IPS-NIHi7 (cell line): ENCODE measurements around the gene OGFOD3.

Experiments
- DNase-seq: peaks from one replicate; pipeline ENCODE4 v3.0.0; 2012; ENCODE audit warnings: mixed read lengths; ENCODE audit errors: extremely low spot score

OGFOD3 gene

DNA sequence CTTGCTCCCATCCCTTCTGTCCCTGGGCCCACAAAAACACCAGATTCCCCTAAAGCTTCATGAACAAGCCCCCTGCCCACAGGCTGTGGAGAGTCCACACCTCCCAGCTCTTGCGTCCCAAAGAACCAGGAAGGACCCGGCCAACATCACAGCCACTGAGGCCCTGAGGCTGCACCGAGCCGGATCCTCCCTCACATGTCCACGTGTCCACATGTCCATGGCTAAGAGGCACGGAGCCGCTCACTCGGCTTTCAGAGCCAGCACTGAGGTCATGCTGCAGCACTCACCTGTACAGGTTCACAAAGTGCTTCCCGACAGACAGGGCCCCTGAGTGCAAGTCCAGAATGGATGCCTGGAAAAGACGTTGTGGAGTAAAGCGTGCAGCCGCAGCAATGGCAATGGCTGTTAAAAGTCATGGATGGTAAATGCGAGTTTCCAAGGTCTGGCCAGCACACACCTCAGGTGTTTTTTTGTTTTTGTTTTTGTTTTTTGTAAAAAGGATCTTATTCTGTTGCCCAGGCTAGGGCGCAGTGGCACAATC, 12.2 kb downstream of the OGFOD3 start:
- DNase-seq: no peak

DNA sequence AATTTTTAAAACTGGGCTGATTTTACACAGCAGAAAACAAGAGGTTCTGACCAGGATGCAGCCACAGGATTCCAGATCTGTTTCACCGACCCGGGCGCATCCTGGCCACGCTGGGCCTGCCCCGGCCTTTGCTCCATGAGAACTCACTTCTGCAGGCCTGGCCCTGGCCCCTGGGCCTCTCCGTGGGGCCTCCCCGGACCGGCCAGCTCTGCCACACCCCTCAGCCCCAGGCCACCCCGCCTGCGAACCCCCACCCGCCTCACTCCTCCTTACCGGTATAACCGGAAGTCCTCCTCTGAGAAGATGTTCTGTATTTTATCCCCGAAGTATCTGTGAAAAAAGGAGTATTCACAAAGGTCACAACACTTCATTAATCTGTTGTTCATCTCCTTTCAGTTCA, 13.3 kb downstream of the OGFOD3 start:
- DNase-seq: no peak

DNA sequence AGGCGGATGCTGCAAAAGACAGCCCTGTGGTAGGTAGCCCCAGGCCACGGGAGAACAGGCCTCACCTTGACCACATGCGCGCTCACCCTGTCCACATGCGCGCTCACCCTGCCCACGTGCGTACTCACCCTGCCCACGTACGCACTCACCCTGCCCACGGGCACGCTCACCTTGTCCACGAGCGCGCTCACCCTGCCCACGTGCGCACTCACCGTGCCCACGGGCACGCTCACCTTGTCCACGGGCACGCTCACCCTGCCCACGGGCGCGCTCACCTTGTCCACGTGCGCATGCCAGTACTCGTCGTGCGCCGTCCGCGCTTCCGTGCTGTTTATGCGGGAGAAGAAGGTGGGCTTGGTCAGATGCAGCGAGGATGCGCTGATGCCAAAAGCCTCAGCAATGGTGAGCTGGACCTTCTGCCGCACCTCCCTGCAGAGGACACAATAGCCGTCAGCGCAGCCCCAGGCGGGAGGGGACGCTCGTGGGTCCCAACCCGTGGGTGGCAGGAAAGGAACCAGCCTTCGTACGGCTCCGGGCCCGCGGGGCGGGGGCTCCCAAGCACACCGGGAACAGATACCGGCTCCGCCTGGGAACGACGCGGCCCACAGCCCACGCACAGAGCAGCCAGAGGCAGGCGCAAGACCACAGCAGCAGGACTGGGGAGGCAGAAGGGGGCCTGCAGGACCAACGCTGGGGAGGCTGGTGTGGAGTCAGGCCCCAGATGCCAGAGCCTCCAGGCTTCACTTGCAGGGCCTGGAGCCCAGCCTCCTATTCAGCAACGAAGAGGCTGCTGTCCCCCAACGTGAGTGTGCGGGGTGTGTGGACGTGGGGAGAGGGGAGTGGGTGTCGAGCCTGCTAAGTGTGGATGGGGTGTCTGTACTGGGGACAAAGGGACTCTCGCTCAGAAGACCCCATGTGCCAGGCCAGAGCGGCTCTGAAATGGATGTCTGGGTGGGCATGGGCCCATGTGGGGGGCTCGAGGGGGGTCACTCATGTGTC, 14.4 kb downstream of the OGFOD3 start:
- DNase-seq: no peak

DNA sequence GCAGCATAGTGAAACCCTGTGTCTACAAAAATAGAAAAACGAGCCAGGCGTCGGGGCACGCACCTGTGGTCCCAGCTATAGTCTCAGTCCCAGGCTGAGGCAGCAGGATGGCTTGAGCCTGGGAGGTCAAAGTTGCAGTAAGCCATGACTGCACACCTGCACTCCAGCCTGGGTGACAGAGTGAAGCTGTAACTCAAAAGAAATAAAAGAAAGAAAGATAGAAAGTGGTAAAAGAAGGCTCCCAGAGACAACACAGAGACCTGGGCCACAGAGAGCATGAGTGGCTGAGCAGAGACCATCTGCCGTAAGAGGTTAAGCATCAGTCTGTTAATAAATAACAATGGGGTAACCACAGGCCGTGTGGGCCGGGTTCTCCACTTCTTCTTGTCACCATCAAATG, 15.5 kb downstream of the OGFOD3 start:
- no peak for DNase-seq

DNA sequence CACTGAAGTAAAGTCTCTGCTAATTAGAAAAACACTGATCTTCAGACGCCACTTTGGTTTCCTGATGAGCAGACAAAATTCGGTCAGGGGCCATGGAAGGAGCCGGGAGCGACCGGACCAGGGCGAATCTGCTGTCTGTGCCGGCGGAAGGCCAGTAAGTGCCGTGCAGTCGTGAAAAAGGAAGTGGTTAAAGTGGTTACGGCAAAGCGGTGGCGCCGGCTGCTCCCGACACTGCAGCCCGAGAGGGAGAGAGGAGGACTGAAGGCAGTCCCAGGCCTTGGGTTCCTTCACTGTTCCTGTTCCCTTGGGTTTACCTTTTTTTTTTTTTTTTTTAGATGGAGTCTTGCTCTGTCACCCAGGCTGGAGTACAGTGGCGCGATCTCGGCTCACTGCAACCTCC, 17.6 kb downstream of the OGFOD3 start:
- DNase-seq: no peak

DNA sequence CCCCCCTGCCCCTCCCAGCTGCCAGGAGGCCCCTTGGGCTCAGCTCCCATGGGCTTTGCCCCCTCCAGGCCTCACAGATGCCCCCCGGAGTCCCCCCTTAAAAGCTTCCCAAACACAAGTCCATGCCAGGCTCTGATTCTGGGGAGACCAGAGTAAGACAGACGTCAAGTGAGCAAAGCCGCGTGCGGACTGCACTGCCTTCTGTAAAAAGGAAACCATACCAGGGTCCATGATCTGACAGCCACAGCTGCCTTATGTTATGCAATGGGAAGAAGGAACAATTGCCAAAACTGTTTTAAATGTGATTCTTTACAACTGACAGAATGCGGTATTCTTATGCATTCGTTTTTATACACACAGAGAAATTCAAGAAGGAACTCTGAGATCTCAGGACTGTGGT, 18.2 kb downstream of the OGFOD3 start:
- DNase-seq: no peak

DNA sequence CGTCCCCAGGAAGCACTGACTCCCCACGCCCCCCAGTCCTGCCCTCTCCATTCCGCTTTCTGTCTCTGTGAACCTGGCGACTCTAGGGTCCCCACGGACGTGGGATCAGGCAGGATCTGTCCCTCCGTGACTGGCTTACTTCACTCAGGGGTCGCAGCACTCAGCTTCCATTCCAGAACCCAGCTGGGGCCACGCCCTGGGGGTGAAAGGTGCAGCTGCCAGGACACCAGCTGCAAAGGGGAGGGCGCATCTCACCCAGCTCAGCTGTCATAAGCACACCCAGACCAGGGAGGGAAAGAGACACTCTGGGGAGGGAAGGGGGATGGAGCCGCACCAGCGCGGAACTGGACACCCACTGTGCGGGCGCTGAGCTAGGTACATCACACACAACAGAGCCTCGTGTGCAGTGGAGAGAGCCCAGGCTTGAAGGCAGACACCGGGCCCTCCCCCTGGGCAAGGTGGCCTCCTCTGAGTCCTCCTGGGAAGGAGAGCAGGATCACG, 18.7 kb downstream of the OGFOD3 start:
- DNase-seq: no peak

DNA sequence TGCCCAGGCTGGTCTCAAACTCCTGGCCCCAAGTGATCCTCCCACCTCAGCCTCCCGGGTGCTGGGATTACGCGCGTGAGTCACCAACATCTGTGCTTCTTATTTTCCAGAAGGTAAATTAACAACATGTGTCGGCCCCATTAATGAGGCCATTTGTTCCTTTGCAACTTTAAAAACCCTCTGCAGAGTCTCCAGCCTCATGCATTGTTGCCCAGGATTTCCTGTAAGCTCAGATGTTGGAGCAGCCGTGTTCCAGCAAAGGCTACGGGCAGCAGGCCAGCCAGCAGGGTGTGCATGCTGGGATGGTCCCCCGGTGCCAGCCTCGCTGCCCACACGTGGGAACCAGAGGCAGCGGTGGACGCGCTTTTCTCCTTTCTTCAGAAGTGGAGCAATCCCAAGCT, 19.3 kb downstream of the OGFOD3 start:
- no peak for DNase-seq

DNA sequence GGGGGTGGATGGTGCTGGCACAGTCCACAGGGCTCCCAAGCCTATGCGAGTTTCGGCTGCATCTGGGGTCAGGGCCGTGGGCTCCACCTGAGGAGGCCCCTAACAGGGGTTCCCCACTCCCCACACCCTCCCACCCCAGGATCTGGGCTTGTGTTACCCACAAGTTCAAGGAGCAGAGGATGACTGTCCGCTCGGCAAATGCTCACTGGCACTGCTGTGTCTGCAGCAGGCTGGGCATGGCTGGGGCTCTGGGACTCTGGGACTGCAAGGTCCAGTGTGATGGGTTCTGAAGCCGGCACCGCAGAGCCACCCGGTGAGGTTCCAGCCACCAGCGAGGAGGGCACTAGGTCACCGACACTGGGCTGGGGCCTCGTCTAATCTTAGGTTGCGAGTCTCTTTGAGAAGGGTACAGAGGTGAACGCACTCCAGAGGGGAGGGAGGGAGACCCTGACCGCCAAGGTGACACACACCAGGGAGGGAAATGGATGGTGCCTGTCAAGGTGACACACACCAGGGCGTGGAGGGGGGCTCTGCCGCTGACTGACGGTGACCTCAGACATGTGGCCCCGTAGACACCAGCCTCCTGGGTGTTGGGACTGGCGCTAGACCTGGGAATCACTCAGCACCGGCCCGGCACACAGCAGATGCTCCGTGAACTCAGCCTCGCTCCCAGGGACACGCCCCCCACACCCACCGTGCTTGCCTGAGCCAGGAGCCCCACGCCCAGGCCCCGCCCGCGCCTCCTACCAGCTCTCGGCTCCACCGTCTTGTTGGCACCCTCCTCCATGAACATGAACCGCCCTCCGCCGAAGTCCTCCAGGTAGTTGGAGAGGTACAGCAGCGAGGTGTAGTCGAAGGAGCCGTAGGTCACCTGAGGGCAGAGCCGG, 20.7 kb downstream of the OGFOD3 start:
- DNase-seq: no peak

DNA sequence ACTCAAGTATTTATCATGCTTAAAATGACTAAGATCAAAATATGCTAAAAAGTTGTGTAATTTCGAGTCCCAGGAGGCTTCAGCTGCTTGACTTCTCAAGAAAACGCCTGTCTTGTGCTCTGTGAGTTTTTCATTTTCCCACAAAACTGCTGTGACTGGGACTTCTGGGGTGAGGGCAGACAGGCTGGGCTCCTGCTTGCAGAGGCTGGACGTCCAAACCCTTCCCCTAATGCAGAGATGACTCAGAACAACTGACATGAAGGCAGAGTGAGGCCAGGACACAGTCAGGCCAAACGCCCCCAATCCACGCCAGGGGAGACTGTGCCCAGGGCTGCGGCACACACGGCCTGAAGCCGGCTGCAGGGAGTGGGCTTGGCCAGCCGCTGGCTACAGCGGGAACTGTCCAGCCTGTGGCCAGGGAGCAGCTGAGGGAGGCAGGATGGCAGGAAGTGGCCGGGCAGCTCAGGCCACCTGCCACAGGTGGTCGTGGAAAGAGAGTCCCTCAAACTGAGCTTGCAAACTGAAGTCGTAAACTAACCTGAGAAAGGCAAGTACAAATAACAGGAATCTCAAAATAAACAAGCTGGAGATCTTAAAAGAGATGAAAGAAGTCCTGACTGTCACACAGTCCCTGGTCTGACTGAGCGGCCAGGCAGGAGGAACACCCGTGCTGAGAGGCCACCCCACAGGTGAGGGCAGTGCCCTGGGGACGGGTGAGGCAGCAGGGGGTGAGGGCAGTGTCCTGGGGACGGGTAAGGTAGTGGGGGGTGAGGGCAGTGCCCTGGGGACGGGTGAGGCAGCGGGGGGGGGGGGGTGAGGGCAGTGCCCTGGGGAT, 21.6 kb downstream of the OGFOD3 start:
- no peak for DNase-seq

DNA sequence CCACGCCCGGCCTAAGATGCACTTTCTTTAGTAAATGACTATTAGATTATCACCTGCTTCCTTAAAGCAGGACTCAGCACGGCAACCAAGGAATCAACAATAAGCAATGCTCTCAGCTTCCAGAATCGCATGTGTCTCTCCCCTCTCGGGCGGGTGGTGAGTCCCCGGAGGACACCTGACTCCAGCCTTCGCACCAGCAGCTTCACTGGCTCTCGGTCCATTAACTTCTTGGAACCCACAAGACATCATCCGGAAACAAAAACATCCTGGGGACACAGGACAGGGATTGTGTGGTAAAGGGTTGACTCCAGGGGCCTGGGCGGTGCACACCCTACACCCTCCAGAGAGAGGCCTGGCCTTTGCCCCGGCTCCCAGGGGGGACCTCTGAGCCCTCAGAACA, 24.1 kb downstream of the OGFOD3 start:
- DNase-seq: no peak

DNA sequence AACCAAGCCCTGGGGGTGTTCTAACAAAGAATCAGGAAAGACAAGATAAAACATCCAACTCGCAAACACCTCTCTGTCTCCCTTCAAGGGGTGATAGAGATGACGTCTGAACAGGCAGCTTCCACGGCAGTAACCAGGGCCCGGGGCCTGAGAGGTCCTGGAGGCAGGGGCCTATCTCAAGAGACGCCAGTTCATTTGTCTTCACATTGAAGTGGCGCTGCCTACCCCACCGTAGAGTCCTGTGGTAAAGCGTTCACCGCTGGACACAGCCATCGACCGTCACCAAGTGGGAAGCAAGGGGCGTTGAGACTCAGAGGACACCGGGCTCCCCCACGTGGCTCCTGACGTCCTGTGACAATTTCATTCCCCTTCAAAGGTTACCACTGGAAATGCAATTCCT, 25.4 kb downstream of the OGFOD3 start:
- DNase-seq: no peak

DNA sequence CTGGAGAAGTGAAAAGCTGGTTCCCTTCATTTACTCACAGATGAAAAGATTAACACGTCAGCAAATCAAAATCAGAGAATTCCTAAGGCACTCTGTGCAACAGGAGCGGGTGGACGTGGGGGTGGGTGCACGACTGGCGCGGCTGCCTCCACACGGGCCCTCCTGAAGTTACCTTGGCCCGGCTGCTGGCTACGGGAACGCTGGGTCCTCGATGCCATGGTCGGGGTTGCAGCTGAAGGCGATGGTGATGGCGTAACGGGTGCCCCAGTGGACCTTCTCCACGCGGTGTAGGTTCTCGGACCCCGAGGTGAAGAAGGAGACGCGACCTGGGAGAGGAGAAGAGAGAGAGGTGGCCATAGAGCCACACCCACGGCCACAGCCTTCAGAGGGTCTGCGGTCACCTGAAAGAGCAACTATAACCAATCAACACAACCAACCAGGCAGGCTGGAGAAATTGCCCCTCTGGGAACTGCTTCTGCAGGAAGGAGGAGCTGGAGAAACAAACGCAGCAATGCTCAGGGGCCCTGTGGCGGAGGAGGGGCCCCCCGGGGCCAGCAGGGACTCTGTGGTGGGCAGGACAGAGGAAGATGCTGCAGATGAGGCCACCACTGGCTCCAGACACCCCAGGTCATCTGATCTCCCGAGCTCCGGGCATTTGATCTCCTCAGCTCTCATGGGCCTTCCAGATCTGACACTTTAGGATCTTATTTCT, 26.0 kb downstream of the OGFOD3 start:
- DNase-seq: no peak

DNA sequence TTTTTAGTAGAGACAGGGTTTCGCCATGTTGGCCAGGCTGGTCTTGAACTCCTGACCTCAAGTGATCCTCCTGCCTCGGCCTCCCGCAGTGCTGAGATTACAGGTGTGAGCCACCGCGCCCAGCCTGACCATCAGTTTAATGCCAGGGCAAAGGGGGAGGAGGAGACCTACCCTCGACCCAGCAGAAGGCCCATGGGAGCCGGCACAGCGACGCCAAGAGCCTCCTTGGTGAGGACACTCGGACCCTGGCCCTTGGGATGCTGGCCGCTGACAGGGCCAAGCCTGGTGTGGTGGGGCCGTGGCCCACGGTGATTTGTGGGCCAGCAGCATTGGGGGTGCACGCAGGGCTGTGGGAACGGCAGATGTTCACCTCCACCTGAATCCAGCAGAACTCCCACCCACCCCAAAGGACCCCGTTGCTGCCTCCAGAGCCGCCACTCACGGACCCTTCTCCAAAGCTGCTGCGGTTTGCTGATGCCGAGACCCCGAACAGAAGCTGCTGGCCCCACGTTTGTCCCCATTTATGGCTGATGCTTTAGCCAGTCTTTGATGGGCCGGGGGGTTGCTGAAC, 26.8 kb downstream of the OGFOD3 start:
- DNase-seq: no peak

DNA sequence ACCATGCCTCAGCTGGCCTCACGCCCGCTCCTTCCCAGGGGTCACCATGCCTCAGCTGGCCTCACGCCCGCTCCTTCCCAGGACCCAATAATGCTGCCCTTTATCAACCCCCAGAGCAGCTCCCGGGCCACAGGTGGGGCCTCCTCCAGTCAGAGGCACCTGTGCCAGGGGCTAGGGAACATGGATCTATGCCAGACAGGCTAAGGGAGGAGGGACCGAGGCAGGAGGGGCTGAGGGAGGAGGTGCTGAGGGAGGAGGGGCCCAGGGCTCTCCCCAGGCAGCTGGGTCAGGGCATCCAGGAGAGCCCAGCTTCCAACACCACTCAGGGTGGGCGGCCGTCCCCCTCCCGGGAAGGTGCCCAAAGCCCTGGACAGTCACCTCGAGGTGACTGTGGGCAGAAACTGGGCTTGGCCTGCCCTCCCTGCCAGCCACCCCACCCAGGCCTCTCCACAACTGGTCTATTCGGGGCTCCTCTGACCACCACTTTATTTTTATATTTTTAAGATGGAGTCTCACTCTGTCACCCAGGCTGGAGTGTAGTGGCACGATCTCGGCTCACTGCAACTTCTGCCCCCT, 27.4 kb downstream of the OGFOD3 start:
- no peak for DNase-seq

DNA sequence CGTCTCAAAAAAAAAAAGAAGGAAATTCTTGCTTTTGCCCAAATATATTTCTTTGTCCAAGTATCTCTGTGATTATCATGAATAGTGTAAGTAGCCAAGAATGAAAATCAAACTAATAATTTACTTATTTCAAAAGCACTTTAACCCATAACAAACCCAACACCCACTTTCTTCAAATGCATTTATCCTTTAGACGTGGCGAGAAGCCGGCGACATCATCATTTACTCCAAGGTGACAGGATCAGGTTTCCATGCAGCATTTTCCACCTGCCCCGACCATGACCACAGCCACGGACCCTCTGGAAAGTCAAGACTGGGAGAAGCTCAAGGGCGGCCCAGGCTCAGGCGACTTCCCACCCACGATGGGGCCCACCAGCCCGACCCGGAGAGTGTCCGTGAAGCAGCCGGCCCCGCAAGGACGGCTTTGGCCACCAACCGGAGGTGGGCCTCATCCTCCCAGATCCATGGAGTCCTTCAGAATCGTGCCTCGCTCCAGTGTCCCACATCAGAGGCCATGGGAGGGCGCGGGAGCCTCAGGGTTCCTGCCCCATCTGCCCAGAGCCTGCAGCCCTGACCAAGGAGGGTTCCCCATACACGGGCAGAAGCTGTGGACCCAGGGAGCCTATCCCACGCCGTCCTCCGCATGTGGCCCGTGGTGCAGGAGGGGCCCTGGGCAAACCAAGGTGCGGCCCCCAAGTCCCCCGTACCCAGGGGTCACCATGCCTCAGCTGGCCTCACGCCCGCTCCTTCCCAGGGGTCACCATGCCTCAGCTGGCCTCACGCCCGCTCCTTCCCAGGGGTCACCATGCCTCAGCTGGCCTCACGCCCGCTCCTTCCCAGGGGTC, 28.1 kb downstream of the OGFOD3 start:
- DNase-seq: no peak

DNA sequence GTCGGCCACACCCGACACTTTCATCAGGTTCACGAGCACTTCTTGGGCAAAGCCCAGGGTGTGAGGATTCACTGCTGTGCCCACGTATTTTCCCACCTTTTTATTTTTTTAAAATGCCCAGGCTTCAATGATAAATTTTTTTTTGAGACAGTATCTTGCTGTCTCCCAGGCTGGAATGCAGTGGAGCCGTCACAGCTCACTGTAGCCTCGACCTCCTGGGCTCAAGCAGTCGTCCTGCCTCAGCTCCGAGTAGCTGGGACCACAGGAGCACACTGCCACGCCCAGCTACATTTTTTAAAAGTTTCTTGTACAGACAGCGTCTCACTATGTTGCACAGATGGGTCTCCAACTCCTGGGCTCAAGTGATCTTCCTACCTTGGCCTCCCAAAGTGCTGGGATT, 29.0 kb downstream of the OGFOD3 start:
- no peak for DNase-seq

DNA sequence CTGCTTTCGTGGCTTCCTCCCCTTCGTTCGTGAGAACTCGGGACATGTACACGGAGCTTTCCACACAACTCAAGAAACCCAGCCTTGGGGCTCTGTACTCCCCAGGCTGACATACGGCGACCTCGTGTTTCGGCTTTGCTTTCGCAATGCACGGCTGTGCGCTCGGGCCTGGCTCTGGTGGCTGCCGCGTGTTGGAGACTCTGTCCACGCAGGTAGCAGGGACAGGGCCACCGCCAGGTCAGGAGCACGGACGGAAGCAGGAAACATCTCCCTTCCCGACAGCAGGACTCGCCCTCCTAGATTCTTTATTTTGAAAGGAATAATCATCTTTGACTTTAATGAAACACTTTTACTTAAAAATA, 29.5 kb downstream of the OGFOD3 start:
- DNase-seq: no peak
